ENCODE results near the gene WDR1.

Gene WDR1

DNA sequence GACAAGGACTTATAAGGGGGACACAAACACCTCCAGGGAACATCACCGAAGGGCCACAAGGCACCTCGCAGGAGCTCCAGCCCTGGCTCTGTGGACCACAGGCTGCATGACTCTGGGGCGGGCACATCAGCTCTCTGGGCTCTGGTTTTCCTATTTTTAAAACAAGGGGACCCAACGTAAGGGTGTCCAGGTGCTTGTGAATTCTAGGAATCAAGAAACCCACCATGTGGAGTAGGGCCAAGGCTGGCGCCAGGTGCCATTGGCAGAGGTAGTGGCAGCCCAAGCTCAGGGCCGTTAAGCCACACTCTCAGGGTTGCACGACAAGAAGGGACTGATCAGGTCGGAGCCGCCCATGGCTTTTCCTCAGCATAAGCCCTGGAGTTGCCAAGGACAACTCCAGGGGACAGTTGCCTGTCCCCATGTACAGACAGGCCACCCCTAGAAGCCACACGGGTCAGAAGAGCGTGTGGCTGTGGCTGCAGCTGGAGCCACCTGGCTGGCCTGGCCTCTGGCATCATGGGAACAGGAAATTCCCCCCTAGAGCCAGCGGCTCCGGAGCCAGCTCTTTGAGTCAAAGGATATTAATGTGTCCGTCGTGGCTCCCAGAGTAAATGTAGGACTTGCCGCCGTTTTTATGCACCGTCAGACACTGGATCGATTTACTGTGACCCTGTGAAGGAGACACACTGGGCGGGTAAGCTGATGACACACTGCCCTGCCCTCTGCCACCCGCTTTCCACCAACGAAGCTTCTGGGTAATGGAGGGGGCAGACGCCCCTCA, 32.5 kb downstream of the WDR1 start:
- FAIRE-seq, result no peak

DNA sequence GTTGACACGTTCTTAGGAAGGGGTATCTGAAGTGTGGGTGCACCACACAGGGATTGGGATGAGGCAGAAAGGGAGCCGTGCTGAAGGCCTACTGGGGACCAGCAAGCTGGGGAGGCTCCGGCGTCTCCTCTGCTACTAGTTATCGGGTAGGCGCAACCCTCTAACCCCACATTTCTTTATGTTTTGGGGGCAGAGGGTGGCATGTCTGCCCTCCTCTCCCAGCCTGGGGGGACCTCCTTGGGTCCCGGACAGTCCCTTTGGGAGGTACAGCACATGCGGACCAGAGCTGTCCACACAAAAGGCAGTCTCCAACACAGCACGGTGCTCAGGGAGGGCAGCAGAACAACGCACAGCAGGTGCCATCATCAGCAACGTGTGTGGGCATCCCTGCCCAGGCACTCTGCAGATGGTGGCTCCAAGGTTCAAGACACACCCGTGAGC, 33.2 kb downstream of the WDR1 start:
- no peak for FAIRE-seq

DNA sequence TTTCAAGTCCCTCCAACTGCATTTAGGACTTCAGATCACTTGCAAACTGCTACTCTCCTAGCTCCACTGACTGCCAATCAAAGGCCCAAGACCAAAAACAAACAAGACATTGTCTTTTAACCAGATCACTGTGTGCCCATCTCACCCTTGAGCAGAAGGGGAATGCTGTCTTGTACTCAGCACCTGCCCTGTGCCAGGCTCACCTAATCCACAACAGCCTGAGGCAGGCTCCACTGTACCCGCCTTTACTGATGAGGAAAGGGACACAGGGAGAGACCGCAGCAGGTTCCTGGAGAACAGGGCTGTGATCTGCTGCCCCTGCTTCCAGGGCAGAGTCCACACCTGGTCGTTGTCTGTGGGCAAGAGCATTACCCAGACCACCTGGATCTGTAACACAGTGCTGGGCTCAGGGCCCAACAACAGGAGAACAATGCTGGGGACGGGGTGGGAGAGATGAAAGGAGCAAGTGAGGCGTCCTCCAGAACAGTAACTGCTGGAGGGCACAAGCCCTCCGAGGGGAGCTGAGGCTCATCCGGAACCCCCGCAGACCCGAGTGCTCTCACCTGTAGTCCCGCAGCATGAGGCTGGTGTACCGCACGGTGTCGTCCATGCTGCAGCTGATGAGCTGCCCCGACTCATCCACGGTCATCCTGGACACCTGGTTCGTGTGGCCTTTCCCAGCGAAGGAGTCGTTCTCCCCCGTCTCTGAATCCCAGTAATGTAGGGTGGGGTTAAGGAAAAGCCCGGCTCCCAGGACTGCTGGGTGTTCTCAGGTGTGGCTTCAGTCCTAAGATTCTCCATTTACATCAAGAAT, 33.9 kb downstream of the WDR1 start:
- FAIRE-seq, result no peak

DNA sequence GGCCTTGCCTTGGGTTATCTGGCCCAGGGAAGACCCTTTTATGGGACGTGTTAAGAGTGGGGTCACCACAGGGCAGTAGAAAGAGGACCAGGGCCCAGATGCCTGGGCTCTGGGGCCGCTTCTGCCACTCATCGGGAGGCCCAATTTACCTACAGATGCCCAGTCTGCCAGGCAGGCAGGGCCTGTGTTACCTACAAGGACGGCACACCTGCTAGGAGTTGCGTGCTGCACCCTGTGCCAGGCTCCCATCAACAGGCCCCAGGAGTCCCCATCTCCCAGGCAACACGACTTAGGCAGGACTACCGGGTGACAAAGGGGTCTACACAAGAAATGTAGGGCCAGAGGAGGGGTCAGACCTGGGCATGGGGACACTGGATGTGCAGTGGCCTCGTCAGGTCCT, 34.6 kb downstream of the WDR1 start:
- FAIRE-seq, result no peak

DNA sequence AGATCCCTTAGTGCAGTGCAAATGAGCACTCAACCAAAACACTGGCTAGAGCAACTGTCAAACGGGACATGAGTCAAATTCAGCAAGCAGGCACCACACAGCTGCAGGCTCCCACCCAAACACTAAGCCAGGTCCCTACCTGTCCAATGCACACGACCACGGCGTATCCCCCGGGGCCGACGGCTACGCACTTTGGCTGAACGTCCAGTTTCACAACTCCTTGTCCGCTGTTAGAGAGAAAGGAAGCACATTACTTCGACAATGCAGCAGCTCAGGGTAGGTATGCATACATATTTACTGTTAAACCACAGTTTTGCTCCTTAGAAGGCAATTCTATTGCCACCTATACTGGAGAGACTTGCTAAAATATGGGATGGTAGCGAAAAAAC, 35.4 kb downstream of the WDR1 start:
- FAIRE-seq, result no peak

DNA sequence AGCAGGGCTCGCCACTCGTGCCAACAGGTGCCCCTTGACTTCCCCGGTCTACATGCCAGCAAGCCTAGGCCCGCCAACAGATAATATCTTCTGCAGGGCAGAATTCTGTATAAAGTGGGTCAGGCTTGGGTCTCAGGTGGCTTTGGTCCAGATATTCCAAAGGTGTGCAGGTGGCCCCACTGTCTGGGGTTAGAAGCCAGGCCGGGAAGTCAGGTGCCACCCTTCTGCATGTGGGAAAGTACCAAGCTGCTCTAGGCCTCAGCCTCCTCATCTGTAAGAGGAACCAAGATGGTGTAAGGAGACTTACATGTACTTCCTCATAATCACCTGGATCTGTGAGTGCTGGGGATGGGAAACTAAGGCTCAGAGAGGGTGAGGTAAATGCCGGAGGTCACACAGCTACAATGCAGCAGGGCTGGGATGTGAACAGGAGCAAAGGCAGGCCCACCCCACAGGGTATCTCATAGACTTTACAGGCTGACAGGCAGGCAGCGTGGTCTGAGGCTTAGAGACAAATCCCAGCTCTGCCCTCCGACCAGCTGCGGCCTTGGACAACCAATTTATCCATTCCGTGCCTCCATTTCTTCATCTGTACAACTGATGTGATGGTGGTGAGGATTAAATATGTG, 35.9 kb downstream of the WDR1 start:
- FAIRE-seq, result no peak

DNA sequence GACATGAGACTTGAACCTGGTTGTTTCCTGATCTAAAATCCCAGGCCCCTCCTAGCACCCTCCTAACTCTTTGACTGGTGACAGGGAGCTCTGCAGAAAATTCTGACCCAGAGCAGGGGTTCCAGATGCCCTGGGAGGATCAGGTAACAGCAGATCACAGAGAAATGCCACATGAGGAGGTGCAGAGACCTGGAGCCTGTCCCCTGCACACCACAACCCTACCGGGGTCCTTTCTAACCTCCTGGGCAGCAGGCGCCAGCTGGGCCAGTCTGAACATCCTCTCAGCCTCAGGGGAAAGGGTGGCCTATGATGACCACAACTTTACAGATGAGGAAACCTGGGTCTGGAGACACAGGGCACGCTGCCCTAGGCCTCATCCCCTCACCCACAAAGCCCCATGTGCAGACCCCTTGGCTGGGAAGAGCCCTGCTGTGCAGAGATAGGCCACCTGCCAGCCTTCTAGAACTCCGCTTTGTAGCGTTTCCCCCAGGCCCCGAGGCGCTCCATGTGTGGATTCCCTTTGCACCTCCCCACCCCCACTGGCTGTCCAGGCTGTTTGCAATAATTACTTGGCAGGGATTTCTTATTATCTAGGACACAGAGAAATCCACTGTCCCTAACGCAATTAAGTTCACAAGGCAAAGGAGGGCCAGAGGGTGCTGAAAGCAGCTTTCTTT, 36.5 kb downstream of the WDR1 start:
- FAIRE-seq, result no peak

DNA sequence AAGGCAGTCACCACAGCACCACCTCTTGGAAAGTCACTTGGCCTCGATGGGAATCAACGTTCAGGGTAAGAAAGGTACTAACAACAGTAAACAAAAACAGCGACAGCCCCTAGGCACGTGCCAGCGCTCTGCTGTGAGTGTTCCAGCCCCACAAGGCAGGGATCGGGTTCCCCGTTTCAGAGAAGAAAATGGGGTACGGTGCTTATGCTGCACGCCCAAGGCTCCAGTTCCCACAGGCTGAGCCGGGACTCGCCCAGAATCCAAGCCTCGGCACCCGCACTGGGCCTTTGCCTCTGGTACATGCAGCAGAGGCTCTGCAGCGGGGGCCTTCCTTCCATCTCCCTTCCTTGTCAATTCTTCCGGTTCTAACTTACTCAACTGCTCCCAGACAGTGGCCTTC, 37.3 kb downstream of the WDR1 start:
- no peak for FAIRE-seq

DNA sequence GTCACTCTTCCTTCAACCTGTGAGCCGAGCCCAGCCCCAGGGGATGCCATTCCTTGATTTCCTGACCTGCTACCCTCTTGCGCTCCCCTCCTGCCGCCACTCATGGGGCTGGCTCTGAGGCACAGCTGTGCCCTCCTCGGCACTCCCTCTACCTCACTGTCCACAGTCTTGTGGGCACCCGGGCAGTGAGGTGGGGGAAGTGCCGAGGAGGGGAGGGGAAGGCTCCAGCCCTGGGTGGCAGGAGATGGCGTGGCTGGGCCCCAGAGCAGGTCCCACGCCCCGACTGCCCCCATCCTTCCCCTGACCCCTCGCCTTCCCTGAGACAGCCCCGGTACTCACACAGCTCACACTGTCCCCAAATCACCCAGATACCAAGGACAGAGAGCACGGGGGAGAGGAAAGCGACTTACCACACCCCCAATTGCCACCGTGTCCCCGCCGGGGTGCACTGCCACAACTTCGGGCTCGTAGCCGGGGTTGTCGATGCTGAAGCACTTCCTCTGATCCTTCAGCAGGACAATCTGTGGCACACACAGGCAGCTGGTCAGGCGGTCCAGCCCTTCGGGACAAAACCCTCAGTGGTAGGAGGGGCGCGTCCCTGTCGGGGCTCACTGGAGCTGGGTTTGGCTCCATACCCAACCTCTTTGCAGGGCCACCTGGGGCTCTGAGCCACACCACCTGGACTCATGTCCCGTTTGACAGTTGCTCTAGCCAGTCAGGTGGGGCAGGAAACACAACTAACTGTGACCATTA, 37.9 kb downstream of the WDR1 start:
- FAIRE-seq, result no peak

DNA sequence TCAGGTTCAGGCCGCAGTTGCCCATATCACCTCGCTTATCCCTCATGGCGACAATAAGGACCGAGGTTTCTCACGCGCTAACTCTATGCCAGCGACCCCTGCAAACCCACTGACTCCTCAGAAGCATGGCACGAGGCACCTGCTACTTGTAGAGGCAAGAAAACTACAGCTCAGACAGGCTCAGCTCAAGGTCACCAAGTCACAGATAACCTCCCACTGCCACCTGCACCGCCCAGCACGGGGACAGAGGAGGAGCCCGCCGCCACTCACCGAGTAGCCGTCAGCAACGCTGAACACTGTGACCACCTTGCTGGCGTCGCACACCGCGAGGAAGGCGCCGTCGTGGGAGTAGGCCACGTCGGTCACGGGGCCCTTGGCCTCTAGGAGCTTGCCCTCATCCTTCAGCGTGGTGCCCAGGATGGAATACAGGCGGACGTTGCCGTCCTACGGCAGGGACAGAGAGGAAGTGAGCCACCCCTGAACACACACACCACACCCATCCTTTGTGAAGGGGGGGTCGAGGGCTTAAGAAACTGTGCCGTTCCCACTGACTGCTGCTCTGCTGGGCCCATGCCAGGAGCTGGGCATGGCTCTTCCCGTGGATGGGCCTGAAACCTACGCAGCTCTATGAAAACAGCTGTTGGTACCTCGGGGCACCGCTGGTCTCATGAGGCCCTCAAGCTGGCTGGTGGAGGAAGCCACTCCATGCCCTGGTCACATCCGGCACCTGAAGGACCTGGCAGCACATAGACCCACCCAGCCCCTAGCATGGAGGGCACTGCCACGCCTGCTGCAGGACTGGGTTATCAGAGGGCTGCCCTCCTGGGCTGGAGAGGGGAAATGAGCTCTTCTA, 38.9 kb downstream of the WDR1 start:
- no peak for FAIRE-seq

DNA sequence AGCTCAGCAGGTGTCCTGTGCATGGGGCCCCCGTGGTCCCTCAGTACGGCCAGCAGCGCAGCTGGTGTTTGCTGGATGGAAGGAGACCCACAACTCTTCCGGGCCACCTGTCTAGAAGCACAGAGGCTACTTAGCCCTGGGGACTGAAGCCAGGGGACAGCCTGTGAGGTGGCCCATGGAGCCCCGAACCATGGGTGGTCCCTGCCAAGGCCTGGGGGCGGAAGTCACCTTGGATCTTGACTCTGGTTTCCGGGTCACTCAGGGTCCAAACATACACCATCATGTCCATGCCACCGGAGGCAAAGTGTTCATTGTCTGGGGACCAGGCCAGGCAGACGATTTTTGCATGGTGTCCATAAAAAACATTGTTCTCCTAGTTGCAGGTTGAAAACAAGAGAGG, 39.5 kb downstream of the WDR1 start:
- no peak for FAIRE-seq

DNA sequence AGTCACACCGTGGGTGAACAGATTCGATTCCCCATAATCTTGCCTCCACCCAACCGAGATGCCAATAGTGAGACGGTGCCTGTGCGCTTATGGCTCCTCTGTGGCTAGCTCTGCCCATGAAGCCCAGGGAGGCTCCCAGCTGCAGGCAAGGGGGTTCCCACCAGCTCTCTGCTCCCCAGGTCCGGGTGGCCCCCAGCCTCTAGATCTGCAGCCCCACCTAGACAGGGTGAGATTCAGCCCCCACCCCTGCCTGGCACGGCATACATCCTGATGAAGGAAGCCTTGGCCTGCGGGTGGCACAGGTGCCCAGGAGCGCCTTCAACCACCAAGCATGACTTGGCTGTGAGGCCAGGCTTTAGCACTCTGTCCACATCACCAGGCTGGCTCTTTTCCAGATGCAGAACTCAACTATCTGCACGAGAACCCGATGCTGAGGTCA, 40.6 kb downstream of the WDR1 start:
- no peak for FAIRE-seq

DNA sequence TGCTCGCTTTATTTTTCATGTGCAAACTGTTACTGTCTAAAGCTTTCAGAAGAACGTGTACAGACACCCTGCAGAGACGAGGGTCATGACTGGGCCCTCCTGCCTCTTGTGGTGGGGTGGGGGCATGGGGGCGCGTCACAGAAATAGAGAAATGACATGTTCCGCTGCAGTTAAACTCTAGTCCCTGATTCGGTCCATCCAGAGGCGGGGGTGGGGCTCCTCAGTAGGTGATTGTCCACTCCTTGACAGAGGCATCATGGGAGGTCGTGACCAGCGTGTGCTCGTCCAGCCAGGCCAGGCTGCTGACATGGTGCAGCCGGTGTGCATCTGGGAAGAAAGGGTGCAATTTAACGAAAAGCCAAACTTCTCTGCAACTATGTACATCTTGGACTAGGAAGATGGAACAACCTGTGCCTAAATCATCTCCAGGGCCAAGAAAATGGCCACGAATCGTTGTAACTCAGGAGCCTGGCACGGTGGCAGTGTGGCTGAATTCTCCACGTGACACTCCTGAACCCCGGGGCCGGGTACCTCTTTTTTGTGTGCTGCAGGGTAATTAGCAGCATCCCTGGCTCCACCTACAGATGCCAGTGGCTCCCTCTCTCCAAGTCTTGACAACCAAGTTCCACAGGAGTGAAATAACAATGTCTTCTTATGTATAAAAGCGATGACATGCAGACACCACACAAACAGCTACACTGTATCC, 41.3 kb downstream of the WDR1 start:
- FAIRE-seq, result no peak

DNA sequence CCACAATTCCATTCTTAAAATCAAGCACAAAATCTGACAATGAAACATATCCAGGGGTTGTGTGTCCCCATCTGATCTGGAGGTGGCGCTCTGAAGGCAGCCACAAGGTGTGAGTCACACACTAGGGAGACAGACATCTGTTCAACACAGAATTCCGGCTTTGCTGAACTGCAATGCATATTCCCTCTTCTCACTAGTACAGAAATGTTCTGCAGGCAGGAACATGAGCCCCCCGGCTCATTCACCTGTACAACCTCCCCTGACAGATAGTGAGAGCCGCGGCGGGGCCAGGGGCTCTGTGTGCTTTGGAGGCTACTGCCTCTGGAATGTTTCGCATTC, 41.9 kb downstream of the WDR1 start:
- no peak for FAIRE-seq

DNA sequence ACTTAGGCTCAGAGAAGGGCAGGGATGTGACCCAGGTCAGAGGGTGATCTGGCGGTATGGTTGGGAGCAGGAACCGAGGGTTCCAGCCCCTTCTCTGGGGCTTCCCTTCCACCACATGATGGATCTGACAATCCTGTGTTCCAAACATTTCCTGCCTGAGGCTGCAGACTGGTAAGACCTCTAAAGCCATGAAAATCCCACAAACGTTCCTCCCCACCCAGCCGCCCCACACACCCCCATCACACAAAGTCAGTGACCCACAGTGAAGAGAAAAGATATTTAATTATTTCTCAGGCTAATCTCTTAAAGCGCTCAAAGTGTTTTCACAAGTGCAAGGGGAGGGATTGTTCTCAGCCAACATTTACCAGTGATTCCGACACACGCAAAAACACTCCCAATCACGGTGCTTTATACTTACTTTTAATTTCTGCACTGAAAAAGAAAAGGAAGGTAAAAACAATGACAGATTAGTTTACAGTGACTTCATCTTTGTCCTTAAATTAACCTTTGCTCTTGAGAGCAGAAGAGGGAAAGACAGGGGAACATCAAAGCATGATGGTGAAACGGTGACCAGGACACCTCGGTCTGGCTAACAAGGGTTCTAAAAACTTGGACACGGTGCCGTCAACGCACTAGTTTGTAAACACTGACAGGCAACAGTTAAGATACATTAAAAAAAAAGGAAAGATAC, 42.4 kb downstream of the WDR1 start:
- no peak for FAIRE-seq

DNA sequence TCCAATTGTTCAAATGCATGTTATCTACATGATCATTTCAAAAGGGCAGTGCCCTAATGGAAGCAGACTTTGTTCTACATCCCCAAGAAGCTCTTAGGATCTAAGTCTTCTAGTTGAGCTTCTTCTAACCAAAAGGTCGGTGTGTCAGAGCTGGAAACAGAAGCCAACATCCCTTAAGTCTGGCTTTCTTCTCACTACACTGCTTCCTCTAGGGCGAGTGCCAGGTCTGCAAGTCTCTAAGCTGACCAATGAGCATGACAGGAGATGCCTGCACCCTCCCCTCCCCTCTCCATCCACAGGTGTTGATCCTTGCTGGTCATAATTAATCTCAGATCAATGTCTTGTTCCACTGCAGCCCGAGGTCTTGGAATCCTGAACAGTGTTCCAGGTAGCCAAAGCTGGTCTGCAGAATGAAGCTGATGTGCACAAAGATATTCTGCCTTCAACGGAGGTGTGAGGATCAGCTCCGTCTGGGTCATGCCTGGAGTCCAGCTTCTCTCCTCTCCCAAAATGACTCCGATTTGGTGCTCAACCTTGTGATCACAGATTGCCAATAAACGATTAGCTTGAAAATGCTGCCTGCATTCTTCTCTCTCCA, 44.1 kb downstream of the WDR1 start:
- FAIRE-seq, result no peak

DNA sequence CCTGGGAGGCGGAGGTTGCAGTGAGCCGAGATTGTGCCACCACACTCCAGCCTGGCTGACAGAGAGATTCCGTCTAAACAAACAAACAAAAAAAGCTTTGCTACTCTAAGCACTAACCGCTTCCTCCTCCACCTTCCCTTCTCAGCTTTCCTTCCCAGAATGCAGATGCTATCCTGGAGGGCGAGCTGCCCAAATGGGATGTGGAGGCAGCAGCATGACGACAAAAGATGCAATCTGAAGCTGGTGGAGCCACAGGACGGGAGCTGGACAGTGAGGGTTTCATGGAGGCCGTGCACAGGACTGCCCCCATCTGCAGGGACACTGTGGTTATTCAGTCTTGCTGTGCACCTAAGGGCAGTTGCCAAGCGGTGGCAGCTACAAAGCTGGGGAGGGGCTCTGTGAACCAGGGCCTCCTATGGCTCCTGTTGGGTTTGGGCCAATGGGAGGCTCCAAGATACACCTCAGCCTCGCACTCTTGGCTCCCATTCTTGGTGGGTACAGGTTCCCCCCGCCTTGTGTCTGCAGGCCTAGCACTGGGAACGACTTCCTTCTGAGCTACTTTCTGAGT, 47.4 kb downstream of the WDR1 start:
- FAIRE-seq, result no peak

DNA sequence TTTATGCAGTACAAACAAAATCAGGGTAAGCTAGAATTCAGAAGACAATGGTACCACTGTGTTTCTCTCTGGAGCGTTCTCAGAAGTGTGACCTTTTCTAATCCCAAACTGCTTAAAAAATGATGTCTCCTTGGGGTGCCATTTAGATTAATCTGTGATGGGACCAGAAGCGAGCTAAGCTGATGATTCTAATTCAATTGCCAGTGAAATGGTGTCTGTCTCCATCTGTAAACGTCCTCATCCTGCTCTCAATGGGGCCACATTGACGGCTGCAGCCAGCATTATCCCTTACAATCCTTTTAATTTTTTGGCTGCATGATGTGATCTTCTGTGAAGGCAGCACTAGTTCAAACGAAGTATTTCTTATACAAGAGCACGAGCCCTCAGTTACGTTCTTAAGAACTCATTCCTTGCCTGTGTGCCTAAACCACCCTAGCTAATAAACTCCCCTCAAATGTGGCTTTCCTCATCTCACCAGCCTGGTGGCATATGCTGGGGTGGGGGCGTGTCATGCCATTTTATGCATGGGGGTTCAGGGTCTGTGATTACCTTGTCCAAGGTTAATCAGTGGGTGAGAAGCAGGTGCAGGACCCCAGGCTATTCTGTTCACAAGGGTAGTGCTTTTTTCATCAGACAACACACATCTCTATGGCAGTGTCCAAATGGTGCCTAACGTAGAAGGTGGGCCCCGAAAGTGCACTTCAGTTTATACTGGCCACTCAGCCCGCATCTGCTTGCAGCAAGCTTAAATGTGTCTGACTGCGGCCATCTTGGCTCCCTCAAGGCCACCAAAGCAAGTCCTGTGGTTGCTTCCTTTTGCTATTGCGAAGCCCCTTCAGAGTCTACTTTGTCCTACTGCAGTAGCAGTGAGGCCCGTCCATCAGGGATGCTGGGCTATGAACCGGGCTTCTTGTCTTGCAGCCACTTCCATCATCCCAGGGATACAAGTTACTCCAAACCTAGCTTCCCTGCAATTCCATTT, 49.6 kb downstream of the WDR1 start:
- no peak for FAIRE-seq

All from islet of Langerhans (tissue), 1 donor.